ENCODE data around the gene SHC4.
A peak's percentile ranks its signal among the peaks of the same experiment; 100 is the strongest.
"Not testable (repeated sequence)": the region's sequence is repeated elsewhere in the genome, so short reads cannot be mapped to it uniquely, and the experiment has no call there.

The SHC4 gene

GRCh38 chr15:48832648-48833047 lies 131.1 kb downstream of the SHC4 start:
- DNase-seq, result no peak

- DNase-seq, result no peak
These were observed 134.8 kb downstream of the SHC4 start for GRCh38 chr15:48828906-48829305.

- DNase-seq, result no peak
These were observed 135.2 kb downstream of the SHC4 start for GRCh38 chr15:48828471-48828870.

- no peak for DNase-seq
These were observed 138.6 kb downstream of the SHC4 start for GRCh38 chr15:48825075-48825474.

DNA sequence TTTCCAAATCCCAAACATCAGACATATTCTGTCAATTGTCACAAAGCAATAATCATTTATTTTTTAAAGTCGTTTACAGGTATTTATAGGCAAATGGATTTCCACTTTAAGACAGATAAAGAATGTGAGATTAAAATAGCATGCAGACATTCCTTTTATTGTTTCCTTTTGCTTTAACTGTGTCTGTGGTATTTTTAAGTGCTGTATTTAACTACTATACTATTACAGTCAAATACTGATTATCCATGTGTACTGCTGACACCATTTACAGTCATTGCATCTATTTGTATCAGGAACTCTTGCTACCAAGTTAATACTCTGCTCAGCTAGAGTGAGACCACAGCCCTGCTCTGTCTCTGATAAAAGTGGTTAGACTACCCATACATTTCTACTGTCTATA lies 140.0 kb downstream of the SHC4 start:
- no peak for DNase-seq

- no peak for DNase-seq
These were observed 140.5 kb downstream of the SHC4 start for GRCh38 chr15:48823237-48823636.

- DNase-seq, result no peak
These were observed 149.4 kb downstream of the SHC4 start for GRCh38 chr15:48814286-48814685.

GRCh38 chr15:48811325-48811958 lies 152.3 kb downstream of the SHC4 start:
- no peak for DNase-seq

GRCh38 chr15:48810414-48811324 lies 153.1 kb downstream of the SHC4 start, which contains the start of gene CEP152:
Gene CEP152 (minus strand): TSS chr15:48811069. CDS start chr15:48805649, 5,420 bp downstream.
- DNase-seq, result peak; percentile 97 to 98

DNA sequence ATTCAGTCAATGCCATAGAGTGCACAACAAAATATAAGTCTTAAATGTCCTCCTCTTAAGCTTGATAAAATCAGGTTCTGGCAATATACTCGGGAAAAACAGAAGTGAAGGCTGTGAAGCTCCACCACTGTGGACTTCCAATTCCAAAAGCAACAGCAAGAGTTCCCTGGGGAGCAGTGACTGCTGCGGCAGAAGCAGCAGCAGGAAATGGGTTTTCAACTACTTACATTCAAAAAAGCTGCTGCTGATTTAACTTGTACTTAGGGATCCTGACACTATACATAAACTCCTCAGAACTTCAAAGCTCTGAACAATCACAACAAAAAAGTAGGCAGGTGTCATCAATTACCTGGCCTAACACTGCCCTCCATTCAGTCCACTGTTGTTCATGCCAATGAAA lies 157.6 kb downstream of the SHC4 start:
- DNase-seq, result no peak

- DNase-seq, result no peak
These were observed 158.1 kb downstream of the SHC4 start for GRCh38 chr15:48805591-48805990.

- no peak for DNase-seq
These were observed 159.8 kb downstream of the SHC4 start for GRCh38 chr15:48803877-48804276.

DNA sequence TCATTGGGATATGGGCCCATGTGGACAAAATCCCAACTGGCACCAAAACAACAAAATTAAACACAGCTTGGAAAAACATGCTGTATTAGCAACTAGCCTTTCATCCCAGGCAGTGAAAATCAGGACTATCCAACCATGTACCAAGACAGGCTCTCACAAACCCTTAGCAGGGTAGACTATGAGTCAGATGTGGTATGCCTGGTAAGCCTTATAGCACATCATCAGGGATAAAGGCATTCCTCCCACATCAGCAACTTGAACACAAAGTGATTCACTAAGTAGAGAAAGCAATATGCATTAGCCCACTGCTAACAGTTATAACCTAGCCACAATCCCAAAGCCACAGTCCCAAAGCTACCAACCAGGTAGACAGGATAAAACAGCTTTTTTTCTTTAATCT lies 160.9 kb downstream of the SHC4 start:
- DNase-seq, result no peak

GRCh38 chr15:48802257-48802656 lies 161.5 kb downstream of the SHC4 start:
- no peak for DNase-seq

DNA sequence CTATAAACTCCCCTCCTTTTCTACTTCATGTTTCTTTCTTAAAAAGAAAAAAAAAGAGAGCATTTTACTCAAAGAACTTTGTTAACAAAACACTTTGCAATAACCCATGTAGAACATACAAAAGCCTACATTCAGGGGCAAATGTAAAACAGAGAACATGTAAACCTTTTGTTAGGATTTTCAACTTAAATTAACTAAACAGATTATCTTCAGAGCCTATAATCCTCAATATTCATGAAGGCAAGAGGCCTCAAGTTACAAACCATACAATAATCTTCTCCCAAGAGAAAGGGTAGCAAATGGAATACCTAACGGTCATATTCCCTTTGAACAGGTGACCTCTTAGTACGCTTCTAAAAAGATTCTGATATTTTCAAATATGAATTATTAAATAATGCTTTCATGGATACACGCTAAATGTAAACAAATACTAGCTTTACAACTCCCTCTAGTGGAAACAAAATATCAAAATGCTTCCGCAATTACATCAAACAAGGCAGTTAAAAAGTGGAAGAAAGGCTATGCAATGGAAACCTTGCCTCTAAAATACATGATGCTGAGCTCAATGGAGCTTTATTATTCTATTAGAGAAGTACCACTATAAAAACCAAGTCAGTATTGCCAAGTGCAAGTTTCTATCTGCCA lies 162.8 kb downstream of the SHC4 start:
- no peak for DNase-seq

DNA sequence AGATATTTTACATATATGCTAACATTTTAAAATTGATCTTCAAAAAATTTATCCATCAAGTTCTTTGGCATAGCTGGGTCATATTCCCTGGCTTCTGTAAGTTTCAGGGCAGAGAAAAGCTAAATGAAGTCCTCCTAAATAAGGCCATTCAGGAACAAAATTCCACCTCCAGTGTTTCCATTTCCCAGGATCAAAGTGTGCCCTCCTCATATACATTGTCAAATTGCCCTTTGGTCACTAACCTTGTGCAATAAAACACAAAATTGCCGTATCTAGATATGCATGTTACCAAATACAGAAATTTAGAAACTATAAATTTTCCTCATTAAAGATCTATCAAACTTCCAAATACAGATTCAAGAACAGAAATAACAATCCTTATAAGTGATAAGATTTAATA lies 163.5 kb downstream of the SHC4 start:
- no peak for DNase-seq

- DNase-seq, result no peak
These were observed 165.4 kb downstream of the SHC4 start for GRCh38 chr15:48798319-48798718.

DNA sequence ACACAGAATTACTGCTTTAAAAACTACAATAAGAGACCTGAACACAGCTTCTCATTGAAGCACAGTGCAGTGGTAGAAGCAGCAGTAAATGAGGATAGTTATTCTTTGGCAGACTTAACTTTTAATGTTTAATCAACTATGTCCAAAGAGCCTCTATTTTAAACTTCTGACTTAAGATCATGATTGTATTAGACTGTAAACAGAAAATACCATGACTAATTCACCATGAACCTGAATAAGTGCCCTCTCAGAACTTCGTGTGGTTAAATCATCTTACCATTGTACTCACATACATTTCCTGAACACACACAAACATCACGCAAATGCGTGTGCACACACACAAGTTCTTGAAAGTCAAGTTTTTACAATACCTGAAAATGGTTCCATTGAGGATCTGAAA lies 166.8 kb downstream of the SHC4 start:
- DNase-seq, result no peak

DNA sequence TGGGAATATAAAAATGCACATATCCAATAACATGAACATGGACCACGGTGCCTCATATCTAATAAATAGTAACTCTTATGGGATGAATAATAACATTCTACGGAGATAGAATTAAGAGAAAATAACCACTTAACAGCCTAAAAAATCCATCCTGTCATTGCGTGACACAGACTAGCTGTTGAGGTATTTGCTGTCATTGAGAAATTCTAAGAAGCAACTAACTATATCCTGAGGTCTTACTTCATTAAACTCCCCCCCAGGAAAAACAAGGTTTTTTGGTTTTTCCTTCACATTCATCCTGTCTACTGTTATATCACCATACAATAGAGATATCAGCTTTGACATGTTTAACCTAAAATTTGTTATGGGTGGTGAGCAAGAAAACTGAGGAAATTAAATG lies 167.2 kb downstream of the SHC4 start:
- no peak for DNase-seq

DNA sequence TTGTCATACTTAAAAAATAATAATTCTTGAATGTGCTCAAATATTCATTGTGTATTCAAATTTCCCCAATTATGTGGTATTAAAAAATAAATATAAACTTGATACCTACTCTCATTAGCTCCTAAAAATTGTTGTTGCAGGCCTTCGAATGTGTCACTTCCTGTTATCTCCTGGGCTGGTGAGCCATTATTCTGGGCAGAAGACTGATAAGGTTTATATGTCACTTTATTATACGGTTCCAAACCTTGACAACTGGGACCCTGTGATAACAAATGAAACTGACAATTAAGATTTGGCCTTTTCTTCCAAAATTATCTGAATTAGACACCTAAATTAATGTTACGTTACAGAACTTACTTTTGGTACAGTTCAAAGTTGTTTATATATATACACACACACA lies 167.8 kb downstream of the SHC4 start:
- no peak for DNase-seq

DNA sequence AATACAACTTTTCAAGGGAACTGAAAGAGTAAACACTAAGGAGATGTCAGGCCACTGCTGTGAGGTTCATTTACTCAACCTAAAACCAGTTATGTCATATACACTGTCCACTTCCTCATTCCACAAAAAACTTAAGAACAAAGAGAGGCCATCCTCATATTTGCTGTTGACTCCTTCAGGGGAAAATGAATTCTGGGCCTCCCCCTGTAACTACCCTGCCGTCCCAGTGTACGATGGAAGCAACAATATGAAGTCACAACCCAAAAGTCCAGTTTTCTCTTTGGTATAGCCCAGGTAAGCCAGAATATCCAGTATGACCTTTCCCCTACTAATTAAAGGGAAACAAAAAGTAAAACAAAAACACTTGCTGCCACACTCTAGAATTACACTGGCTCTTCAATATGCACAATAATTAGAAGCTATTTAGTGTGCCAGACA lies 169.0 kb downstream of the SHC4 start:
- no peak for DNase-seq

GRCh38 chr15:48792408-48792807 lies 171.3 kb downstream of the SHC4 start:
- DNase-seq, result no peak

DNA sequence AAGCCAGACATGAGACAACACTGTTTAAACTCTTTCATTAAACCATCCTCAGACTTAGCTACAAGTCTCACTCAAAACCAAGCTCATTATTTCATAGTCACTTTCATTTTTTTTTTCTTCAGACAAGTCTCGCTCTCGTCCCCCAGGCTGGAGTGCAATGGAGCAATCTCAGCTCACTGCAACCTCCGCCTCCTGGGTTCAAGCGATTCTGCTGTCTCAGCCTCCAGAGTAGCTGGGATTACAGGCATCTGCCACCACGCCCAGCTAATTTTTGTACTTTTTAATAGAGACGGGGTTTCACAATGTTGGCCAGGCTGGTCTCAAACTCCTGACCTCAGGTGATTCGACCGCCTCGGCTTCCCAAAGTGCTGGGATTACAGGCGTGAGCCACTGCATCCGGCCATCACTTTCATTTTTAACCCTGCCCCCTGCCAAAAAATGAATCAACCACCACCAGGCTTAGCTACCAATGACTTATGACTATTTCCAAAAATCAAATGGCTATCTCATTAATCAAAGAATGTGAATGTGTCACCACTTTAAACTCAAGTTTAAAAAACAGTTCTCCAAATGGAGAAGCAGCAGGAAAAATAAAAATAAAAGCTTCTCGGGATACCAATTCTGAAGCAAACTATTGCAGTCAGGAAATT lies 173.1 kb downstream of the SHC4 start:
- not testable (repeated sequence) for DNase-seq

Measured in activated CD4-positive, alpha-beta T cell treated with anti-CD3 and anti-CD28 coated beads for 4 hours (primary cell).